HFF-Myc (cell line): ENCODE data around the gene AGL.

Experiments
- DNase-seq: peaks from one replicate; pipeline ENCODE4 v3.0.0-alpha.2; 2011; ENCODE audit warnings: low read depth; ENCODE audit errors: extremely low read depth
- H3K4me3 ChIP-seq: replicated peaks from 2 replicates; pipeline ENCODE4 v1.5.1; 2011; ENCODE audit warnings: low read depth, mild to moderate bottlenecking, control low read depth, low read length
- CTCF ChIP-seq: IDR thresholded peaks from 2 replicates; pipeline ENCODE4 v1.5.1; 2012; ENCODE audit warnings: mild to moderate bottlenecking, low read depth, low read length, control low read depth; ENCODE audit errors: missing control alignments

Gene AGL

GRCh38 chr1:99860703-99861102 lies 10.5 kb downstream of the AGL start:
- TF ChIP-seq CTCF = no peak
- H3K4me3 ChIP-seq = no peak overlapping the region
- no peak for DNase-seq

GRCh38 chr1:99867682-99868081 lies 17.5 kb downstream of the AGL start:
- H3K4me3 ChIP-seq = no peak overlapping the region
- no peak for TF ChIP-seq CTCF
- no peak for DNase-seq

GRCh38 chr1:99869304-99869703 lies 19.1 kb downstream of the AGL start:
- no peak for TF ChIP-seq CTCF
- H3K4me3 ChIP-seq = no peak overlapping the region
- DNase-seq = no peak

GRCh38 chr1:99869723-99870122 lies 19.6 kb downstream of the AGL start:
- no peak overlapping the region for H3K4me3 ChIP-seq
- no peak for TF ChIP-seq CTCF

GRCh38 chr1:99872063-99872462 lies 21.9 kb downstream of the AGL start:
- DNase-seq = no peak
- H3K4me3 ChIP-seq = no peak overlapping the region
- TF ChIP-seq CTCF = no peak

More at GRCh38 chr1:99869723-99870122, 19.6 kb downstream of the AGL start:
- no peak for DNase-seq

- no peak for DNase-seq
- TF ChIP-seq CTCF = no peak
- H3K4me3 ChIP-seq = no peak overlapping the region
Measured at GRCh38 chr1:99877568-99877967, 27.4 kb downstream of the AGL start.

- DNase-seq = no peak
- no peak overlapping the region for H3K4me3 ChIP-seq
- no peak for TF ChIP-seq CTCF
Measured at GRCh38 chr1:99886179-99886578, 36.0 kb downstream of the AGL start.
